DND-41 (cell line): Measurements from ENCODE around the gene MYO1C.

ENCODE experiments used
- ATAC-seq: fragments of 200-7000 bp; cut with Tn5 transposase; 3 replicates; pipeline ENCODE4 v1.9.1; 2021; ENCODE audit warnings: low read depth; ENCODE audit not compliant: insufficient read depth
- DNase-seq: peaks from one replicate; pipeline ENCODE4 v3.0.0-alpha.2; 2020
- H2AFZ ChIP-seq: 2 replicates; pipeline ENCODE4 v1.6.0; 2012; ENCODE audit warnings: low read depth, low read length
- H3K27ac ChIP-seq: 2 replicates; pipeline ENCODE4 v1.5.1; 2012; ENCODE audit warnings: low read length, inconsistent platforms
- H3K27me3 ChIP-seq: fragments of 200-600 bp; sonication (generic); 2 replicates; pipeline ENCODE4 v1.6.0; 2012; ENCODE audit warnings: low read length, mild to moderate bottlenecking, inconsistent platforms; ENCODE audit not compliant: insufficient read depth, poor library complexity
- H3K36me3 ChIP-seq: 2 replicates; pipeline ENCODE4 v1.5.1; 2012; ENCODE audit warnings: low read length, inconsistent platforms; ENCODE audit not compliant: insufficient read depth
- H3K4me1 ChIP-seq: 2 replicates; pipeline ENCODE4 v1.5.1; 2012; ENCODE audit warnings: mild to moderate bottlenecking, low read length; ENCODE audit not compliant: insufficient read depth
- H3K4me2 ChIP-seq: 2 replicates; pipeline ENCODE4 v1.6.0; 2012; ENCODE audit warnings: mild to moderate bottlenecking, moderate library complexity, low read length, inconsistent platforms; ENCODE audit not compliant: insufficient read depth
- H3K4me3 ChIP-seq, 2 experiments: fragments of 200-600 bp in 1 of 2; shearing (Covaris generic) in 1 of 2; 2 replicates each; pipeline ENCODE4 v1.5.1; 2012 to 2016; ENCODE audit warnings: inconsistent platforms in 2 of 2, low read length in 2 of 2, mild to moderate bottlenecking in 2 of 2, low read depth in 1 of 2, moderate library complexity in 1 of 2
- H3K79me2 ChIP-seq: 2 replicates; pipeline ENCODE4 v1.6.0; 2012; ENCODE audit warnings: low read length, inconsistent platforms; ENCODE audit not compliant: insufficient read depth
- H3K9ac ChIP-seq: 2 replicates; pipeline ENCODE4 v1.6.0; 2012; ENCODE audit warnings: low read depth, mild to moderate bottlenecking, inconsistent platforms, low read length, moderate library complexity
- H3K9me3 ChIP-seq: 2 replicates; pipeline ENCODE4 v1.5.1; 2012; ENCODE audit warnings: low read length, moderate library complexity, mild to moderate bottlenecking, inconsistent platforms; ENCODE audit not compliant: insufficient read depth, severe bottlenecking
- H4K20me1 ChIP-seq: 2 replicates; pipeline ENCODE4 v1.6.0; 2012; ENCODE audit warnings: low read length; ENCODE audit not compliant: insufficient read depth
- CTCF ChIP-seq: IDR thresholded peaks from 2 replicates; pipeline ENCODE4 v1.5.1; 2012; ENCODE audit warnings: borderline replicate concordance, low read length, moderate library complexity, mild to moderate bottlenecking; ENCODE audit not compliant: poor library complexity, severe bottlenecking; ENCODE audit errors: extremely low read depth
- EZH2 ChIP-seq: IDR thresholded peaks from 3 replicates; pipeline ENCODE4 v1.6.1; 2012; ENCODE audit warnings: borderline replicate concordance, low read depth, mild to moderate bottlenecking, moderate library complexity, low read length, inconsistent platforms; ENCODE audit not compliant: severe bottlenecking

MYO1C gene

GRCh38 chr17:1482680-1483079, 9.8 kb downstream of the MYO1C start:
- TF ChIP-seq EZH2 = no peak
- no peak for TF ChIP-seq CTCF
- ATAC-seq = no peak
- Histone ChIP-seq H3K4me2 (no peak overlapping the region), H3K36me3 (peaks cover 3% of the 10 kb centered on the region; the same call in 1 of the 2 replicates), H3K4me3 (no peak overlapping the region), H3K79me2 (no peaks in the 10 kb centered on the region), H4K20me1 (no peaks in the 10 kb centered on the region; the same call in 1 of the 2 replicates), H3K27me3 (peaks cover 7% of the 10 kb centered on the region), H3K4me1 (peaks cover 22% of the 10 kb centered on the region), H3K9me3 (no peaks in the 10 kb centered on the region), H2AFZ (no peak overlapping the region), H3K9ac (no peak overlapping the region), H3K27ac (no peak overlapping the region)
- DNase-seq = no peak

GRCh38 chr17:1481736-1482135, 10.8 kb downstream of the MYO1C start:
- ATAC-seq = no peak
- no peak for DNase-seq
- Histone ChIP-seq H3K27me3 (peaks cover 1% of the 10 kb centered on the region), H3K36me3 (peaks cover 3% of the 10 kb centered on the region; the same call in 1 of the 2 replicates), H3K4me2 (no peak overlapping the region), H3K9ac (no peak overlapping the region), H3K9me3 (no peaks in the 10 kb centered on the region), H4K20me1 (no peaks in the 10 kb centered on the region; the same call in 1 of the 2 replicates), H3K27ac (no peak overlapping the region), H3K4me3 (no peak overlapping the region), H3K79me2 (no peaks in the 10 kb centered on the region), H3K4me1 (peaks cover 12% of the 10 kb centered on the region), H2AFZ (no peak overlapping the region)
- TF ChIP-seq CTCF (no peak), EZH2 (no peak)

- H3K4me1 ChIP-seq = peaks cover 6% of the 10 kb centered on the region
- peaks cover 3% of the 10 kb centered on the region; the same call in 1 of the 2 replicates for H3K36me3 ChIP-seq
- H3K4me3 ChIP-seq = no peak overlapping the region
- H3K4me2 ChIP-seq = no peak overlapping the region
- DNase-seq (no peak), ATAC-seq (no peak)
- no peaks in the 10 kb centered on the region for H3K9me3 ChIP-seq
- TF ChIP-seq CTCF (no peak), EZH2 (no peak)
- H3K9ac ChIP-seq = no peak overlapping the region
- no peaks in the 10 kb centered on the region; the same call in 1 of the 2 replicates for H4K20me1 ChIP-seq
- no peaks in the 10 kb centered on the region for H3K79me2 ChIP-seq
- H3K27me3 ChIP-seq = no peaks in the 10 kb centered on the region
- no peak overlapping the region for H3K27ac ChIP-seq
- no peak overlapping the region for H2AFZ ChIP-seq
These were observed 11.6 kb downstream of the MYO1C start for GRCh38 chr17:1480747-1481465.
